ENCODE results near the gene BOLA2B.

Gene BOLA2B

DNA sequence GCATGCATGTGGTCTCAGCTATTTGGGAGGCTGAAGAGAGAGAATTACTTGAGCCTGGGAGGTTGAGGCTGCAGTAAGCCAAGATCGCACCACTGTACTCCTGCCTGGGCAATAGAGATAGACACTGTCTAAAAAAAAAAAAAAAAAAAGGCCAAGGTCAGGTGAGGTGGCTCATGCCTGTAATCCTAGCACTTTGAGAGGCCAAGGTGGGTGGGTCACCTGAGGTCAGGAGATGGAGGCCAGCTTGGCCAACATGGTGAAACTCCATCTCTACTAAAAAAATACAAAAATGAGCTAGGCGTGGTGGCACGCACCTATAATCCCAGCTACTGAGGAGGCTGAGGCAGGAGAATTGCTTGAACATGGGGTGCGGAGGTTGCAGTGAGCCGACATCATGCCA, 38.3 kb downstream of the BOLA2B start:
- FAIRE-seq (no peak), DNase-seq (ENCODE audit: insufficient read length, low spot score) (no peak)
- TF ChIP-seq POLR2AphosphoS5 (IDR thresholded peaks at IDR 0.05; ENCODE audit: low read depth, low read length), result no peak
- no peak for TF ChIP-seq POU2F2 (IDR thresholded peaks at IDR 0.05; ENCODE audit: low read depth, low read length)
- TF ChIP-seq POLR2A (IDR thresholded peaks at IDR 0.05; ENCODE audit: low read depth, low read length), result no peak
- no peak for TF ChIP-seq SPI1 (IDR thresholded peaks at IDR 0.05; ENCODE audit: low read depth, low read length)
- no peak for TF ChIP-seq PAX5 (IDR thresholded peaks at IDR 0.05; ENCODE audit: insufficient read depth, low read length, severe bottlenecking)
- TF ChIP-seq TAF1 (IDR thresholded peaks at IDR 0.05; ENCODE audit: low read depth, low read length), result no peak

DNA sequence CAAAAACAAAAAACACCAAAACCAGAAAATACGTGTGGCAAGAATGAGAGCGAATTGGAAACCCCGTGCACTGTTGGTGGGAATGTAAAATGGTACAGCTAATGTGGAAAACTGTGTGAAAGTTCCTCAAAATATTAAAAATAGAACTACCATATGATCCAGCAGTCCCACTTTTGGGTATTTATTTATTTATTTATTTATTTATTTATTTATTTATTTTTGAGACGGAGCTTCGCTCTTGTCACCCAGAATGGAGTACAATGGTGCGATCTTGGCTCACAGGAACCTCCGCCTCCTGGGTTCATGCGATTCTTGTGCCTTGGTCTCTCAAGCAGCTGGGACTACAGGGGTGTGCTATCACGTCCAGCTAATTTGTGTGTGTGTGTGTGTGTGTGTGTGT, 40.9 kb downstream of the BOLA2B start:
- FAIRE-seq, result no peak
- TF ChIP-seq TAF1 (IDR thresholded peaks at IDR 0.05; ENCODE audit: low read depth, low read length) (no peak), POLR2A (IDR thresholded peaks at IDR 0.05; ENCODE audit: low read depth, low read length) (no peak)
- no peak for DNase-seq (ENCODE audit: insufficient read length, low spot score)

- DNase-seq (ENCODE audit: insufficient read length, low spot score) (no peak), FAIRE-seq (no peak)
- no peak for TF ChIP-seq POLR2A (IDR thresholded peaks at IDR 0.05; ENCODE audit: low read depth, low read length)
- TF ChIP-seq TAF1 (IDR thresholded peaks at IDR 0.05; ENCODE audit: low read depth, low read length), result no peak
- TF ChIP-seq POLR2AphosphoS5 (IDR thresholded peaks at IDR 0.05; ENCODE audit: low read depth, low read length), result no peak
- TF ChIP-seq POU2F2 (IDR thresholded peaks at IDR 0.05; ENCODE audit: low read depth, low read length), result no peak
- no peak for TF ChIP-seq SPI1 (IDR thresholded peaks at IDR 0.05; ENCODE audit: low read depth, low read length)
- TF ChIP-seq PAX5 (IDR thresholded peaks at IDR 0.05; ENCODE audit: insufficient read depth, low read length, severe bottlenecking), result no peak
These were observed 42.4 kb downstream of the BOLA2B start for GRCh38 chr16:30151091-30151490.

DNA sequence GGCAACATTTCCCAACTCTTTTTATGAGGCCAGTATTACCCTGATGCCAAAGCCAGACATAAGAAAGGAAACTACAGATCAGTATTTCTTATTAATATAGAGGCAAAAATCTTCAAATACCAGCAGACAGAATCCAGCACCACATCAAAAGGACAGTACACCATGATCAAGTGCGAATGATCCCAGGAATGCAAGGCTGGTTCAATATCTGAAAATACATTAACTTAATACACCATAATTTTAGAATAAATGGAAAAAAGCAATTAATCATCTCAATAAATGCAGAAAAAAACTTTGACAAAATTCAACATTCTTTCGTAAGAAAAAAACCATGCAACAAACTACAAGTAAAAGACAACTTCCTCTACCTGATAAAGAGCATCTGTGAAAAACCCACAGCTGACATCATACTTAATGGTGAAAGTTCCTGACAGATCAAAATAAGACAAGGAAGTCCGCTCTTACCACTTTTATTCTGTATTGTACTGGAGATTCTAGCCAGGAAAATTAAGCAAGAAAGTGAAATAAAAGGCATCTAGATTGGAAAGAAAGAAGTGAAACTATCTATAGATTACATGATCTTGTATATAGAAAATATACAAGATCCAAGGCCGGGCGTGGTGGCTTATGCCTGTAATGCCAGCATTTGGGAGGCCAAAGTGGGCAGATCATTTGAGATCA, 44.1 kb downstream of the BOLA2B start:
- DNase-seq (ENCODE audit: insufficient read length, low spot score), result no peak
- no peak for FAIRE-seq
- no peak for TF ChIP-seq TAF1 (IDR thresholded peaks at IDR 0.05; ENCODE audit: low read depth, low read length)
- TF ChIP-seq POLR2AphosphoS5 (IDR thresholded peaks at IDR 0.05; ENCODE audit: low read depth, low read length), result no peak
- TF ChIP-seq POU2F2 (IDR thresholded peaks at IDR 0.05; ENCODE audit: low read depth, low read length), result no peak
- no peak for TF ChIP-seq SPI1 (IDR thresholded peaks at IDR 0.05; ENCODE audit: low read depth, low read length)
- TF ChIP-seq POLR2A (IDR thresholded peaks at IDR 0.05; ENCODE audit: low read depth, low read length), result no peak

GRCh38 chr16:30147843-30148510, 45.5 kb downstream of the BOLA2B start:
- FAIRE-seq (no peak), DNase-seq (ENCODE audit: insufficient read length, low spot score) (no peak)
- TF ChIP-seq SPI1 (IDR thresholded peaks at IDR 0.05; ENCODE audit: low read depth, low read length) (no peak), PAX5 (IDR thresholded peaks at IDR 0.05; ENCODE audit: insufficient read depth, low read length, severe bottlenecking) (no peak), POLR2A (IDR thresholded peaks at IDR 0.05; ENCODE audit: low read depth, low read length) (no peak), POLR2AphosphoS5 (IDR thresholded peaks at IDR 0.05; ENCODE audit: low read depth, low read length) (no peak), TAF1 (IDR thresholded peaks at IDR 0.05; ENCODE audit: low read depth, low read length) (no peak), POU2F2 (IDR thresholded peaks at IDR 0.05; ENCODE audit: low read depth, low read length) (no peak)

DNA sequence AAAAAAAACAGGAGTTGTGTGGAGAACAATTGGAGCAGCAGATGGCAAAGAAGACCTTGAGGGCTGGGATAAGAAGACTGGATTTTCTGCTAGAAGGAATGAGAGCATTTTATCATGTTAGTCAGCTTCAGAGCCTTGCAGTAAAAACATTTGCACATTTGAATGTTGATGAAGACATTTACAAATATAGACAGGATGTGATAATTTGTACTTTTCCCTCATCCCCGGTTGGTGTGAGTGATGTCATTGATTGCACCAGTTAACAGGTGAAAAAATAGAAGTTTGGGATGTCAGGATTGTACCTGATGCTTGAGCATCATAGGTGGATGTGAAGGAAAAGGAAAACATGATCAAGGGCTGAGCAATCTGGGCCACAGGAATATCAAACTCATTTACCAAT, 47.8 kb downstream of the BOLA2B start:
- FAIRE-seq (no peak), DNase-seq (ENCODE audit: insufficient read length, low spot score) (no peak)
- no peak for TF ChIP-seq PAX5 (IDR thresholded peaks at IDR 0.05; ENCODE audit: insufficient read depth, low read length, severe bottlenecking)
- no peak for TF ChIP-seq POLR2AphosphoS5 (IDR thresholded peaks at IDR 0.05; ENCODE audit: low read depth, low read length)
- TF ChIP-seq POU2F2 (IDR thresholded peaks at IDR 0.05; ENCODE audit: low read depth, low read length), result no peak

GRCh38 chr16:30144917-30145316, 48.5 kb downstream of the BOLA2B start:
- DNase-seq (ENCODE audit: insufficient read length, low spot score) (no peak), FAIRE-seq (no peak)
- no peak for TF ChIP-seq TAF1 (IDR thresholded peaks at IDR 0.05; ENCODE audit: low read depth, low read length)

DNA sequence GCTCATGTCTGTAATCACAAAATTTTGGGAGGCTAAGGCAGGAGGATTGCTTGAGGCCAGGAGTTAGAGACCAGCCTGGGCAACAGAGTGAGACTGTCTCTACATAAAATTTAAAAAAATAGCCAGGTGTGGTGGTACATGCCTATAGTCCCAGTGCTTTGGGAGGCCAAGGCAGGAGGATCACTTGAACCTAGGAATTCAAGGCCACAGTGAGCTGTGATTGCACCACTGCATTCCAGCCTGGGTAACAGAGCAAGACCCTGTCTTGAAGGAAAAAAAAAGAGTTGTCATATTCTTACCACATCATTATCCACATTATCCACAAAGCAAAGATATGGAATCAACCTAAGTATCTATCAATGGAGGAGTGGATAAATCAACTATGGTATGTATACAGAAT, 49.4 kb downstream of the BOLA2B start:
- FAIRE-seq (no peak), DNase-seq (ENCODE audit: insufficient read length, low spot score) (no peak)
- no peak for TF ChIP-seq POU2F2 (IDR thresholded peaks at IDR 0.05; ENCODE audit: low read depth, low read length)
- no peak for TF ChIP-seq POLR2A (IDR thresholded peaks at IDR 0.05; ENCODE audit: low read depth, low read length)
- no peak for TF ChIP-seq PAX5 (IDR thresholded peaks at IDR 0.05; ENCODE audit: insufficient read depth, low read length, severe bottlenecking)

DNA sequence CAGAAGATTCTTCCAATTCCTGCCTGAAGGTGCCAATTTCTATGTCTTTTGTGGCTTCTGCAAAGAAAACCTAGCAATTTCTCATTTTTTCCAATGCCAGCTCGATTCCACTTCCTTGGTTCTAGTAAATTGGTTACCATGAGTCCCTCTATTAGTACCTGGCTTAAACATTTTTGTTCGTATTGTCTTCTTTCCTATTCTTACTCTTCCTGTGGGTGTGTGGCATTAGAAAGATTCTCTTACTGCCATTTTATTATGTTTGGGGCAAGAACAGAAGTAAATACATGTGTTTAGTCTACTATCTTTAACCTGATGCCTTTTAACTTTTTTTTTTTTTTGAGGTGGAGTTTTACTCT, 50.1 kb downstream of the BOLA2B start:
- TF ChIP-seq POU2F2 (IDR thresholded peaks at IDR 0.05; ENCODE audit: low read depth, low read length) (no peak), TAF1 (IDR thresholded peaks at IDR 0.05; ENCODE audit: low read depth, low read length) (no peak), PAX5 (IDR thresholded peaks at IDR 0.05; ENCODE audit: insufficient read depth, low read length, severe bottlenecking) (no peak), POLR2A (IDR thresholded peaks at IDR 0.05; ENCODE audit: low read depth, low read length) (no peak), SPI1 (IDR thresholded peaks at IDR 0.05; ENCODE audit: low read depth, low read length) (no peak), POLR2AphosphoS5 (IDR thresholded peaks at IDR 0.05; ENCODE audit: low read depth, low read length) (no peak)
- FAIRE-seq (no peak), DNase-seq (ENCODE audit: insufficient read length, low spot score) (no peak)

All from GM12891 (cell line).